PC-3 (cell line): ENCODE data around the gene WDR48.

Source experiments
- CTCF ChIP-seq: fragments of 300-600 bp; sonication (generic); conservative IDR thresholded peaks from 2 replicates; pipeline ENCODE4 v1.5.1; 2017; ENCODE audit warnings: antibody characterized with exemption, low read depth, mild to moderate bottlenecking, low read length
- EZH2 ChIP-seq: fragments of 300-600 bp; sonication (generic); IDR thresholded peaks from one replicate; pipeline ENCODE4 v1.6.1; 2017; ENCODE audit warnings: antibody characterized with exemption, mild to moderate bottlenecking, low read length; ENCODE audit not compliant: unreplicated experiment

- TF ChIP-seq CTCF (no peak), EZH2 (no peak)
Measured at GRCh38 chr3:39062180-39062579, 10.4 kb downstream of the WDR48 start.
